Activated CD4-positive, alpha-beta T cell treated with anti-CD3 and anti-CD28 coated beads for 1 hour (primary cell): Measurements from ENCODE around the gene TXNRD2.
A peak's percentile ranks its signal among the peaks of the same experiment; 100 is the strongest.

Experiments
- DNase-seq: peaks from one replicate; pipeline ENCODE4 v3.0.0-alpha.2; 2020

Gene TXNRD2

DNA sequence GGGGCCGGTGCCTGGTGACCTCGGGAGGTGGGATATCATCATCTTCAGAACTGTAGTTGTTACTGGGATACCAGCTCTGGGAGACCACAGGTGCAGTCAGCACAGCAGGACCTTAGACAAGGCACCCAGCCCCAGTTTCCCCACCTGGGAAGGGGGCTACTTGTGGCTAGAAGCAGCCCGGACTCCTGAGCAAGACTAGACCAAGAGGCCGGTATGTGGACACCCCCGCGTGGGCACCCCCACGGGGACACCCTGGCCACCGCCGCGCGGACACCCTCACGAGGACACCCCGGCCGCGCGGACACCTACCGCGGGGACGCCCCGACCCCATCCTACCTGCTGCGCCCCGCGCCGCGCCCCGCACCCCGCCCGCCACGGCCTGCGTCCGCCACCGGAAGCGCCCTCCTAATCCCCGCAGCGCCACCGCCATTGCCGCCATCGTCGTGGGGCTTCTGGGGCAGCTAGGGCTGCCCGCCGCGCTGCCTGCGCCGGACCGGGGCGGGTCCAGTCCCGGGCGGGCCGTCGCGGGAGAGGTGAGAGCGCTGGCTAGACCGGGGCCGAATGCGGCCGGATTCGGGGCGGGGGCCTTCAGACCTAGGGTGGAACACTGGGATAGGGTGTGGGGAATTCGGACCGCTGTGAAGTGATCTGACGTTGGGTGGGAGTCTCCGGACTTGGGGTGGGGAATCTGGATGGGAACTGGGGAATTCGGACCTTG lies at the start of gene TXNRD2, which contains the start of gene COMT:
Gene TXNRD2, minus strand, starts transcription at position 454 of the 718 bp plus-strand sequence. Its CDS starts 15 bp downstream, at position 439.
Gene COMT, plus strand, starts transcription at position 408 of the 718 bp plus-strand sequence. CDS start 20,755 bp downstream, outside the sequence.
- peak; percentile 53 for DNase-seq

DNA sequence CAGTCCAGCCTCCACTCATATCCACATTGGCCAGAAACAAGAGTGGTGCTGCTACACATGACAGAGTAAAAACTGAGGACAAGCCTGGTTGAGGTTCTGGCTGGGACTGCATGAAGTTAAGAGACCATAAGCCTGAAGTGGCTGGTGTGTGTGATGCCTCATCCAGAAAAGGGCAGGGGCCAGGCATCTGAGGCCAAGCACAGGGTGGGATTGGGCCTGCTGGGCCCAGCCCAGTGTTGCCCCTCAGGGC lies 49.7 kb upstream of the TXNRD2 start:
- DNase-seq: no peak

DNA sequence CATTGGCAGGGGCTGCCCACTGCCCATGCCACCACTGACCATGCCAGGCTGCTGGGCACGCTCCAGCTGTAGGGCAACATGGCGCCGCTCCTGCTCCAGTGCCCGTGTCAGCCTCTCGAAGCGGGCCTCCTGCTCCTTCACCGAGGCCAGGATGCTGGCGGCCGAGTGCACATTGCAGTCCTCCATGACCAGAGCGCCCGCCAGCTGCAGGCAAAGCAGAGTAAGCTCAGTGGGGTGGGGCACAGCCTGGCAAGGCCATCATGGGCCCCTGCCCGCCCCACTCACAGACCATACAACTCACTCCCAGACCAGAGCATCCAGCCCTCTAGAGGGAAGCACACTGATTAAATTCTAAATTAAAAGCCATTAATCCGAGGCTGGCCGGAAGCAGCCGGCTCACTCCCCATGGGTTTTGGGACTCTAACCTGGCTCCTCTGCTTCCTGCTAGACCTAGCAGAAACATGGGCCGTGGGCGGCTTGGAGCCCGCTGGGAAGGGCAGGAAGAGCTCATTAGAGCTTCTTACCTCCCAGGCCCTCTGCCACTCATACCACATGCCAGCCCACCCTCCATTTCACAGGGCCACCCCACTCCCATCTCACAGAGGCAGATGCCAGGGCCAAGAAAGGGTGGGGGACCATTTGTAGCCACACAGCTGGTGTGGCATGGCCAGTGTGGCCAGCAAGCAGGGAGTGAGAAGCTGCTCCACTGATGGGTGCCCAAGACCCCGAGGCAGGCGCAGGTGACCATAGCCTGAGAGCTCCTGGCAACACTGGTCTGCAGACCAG lies 49.2 kb upstream of the TXNRD2 start:
- DNase-seq: no peak

DNA sequence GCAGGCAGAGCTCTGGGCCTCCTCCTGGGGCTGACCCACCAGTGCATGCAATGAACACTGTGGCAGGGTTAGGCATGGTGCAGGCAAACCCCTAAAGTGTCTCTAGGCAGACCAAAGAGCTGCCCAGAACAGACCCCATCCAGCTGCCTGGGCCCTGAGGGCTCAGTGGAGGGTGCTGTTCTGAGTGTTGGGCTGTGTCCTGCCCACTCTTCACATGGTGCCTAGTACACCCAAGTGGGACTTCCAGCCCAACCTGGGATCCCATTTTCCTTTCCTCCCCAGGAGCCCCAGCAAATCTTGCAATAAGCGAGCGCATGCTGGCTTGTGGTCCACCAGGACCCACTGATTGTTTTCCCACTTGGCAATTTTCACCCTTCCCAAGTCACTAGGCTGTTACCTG lies 48.6 kb upstream of the TXNRD2 start:
- DNase-seq: no peak

DNA sequence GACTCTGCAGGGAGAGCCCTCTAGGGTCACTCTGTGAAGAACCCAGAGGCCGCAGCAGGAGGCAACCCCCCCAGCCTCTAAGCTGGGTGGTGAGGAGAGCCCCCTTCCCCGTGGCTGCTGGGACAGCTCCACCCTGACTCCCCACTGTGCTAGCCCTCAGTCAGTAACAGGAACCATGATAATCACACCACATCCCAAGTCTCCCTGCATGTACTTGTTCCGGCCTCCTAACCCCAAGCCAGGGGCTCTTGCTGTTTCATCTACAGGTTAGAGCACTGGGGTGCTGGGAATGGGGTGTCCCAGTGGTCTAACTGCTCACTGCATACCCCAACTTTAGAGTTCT lies 48.1 kb upstream of the TXNRD2 start:
- no peak for DNase-seq

DNA sequence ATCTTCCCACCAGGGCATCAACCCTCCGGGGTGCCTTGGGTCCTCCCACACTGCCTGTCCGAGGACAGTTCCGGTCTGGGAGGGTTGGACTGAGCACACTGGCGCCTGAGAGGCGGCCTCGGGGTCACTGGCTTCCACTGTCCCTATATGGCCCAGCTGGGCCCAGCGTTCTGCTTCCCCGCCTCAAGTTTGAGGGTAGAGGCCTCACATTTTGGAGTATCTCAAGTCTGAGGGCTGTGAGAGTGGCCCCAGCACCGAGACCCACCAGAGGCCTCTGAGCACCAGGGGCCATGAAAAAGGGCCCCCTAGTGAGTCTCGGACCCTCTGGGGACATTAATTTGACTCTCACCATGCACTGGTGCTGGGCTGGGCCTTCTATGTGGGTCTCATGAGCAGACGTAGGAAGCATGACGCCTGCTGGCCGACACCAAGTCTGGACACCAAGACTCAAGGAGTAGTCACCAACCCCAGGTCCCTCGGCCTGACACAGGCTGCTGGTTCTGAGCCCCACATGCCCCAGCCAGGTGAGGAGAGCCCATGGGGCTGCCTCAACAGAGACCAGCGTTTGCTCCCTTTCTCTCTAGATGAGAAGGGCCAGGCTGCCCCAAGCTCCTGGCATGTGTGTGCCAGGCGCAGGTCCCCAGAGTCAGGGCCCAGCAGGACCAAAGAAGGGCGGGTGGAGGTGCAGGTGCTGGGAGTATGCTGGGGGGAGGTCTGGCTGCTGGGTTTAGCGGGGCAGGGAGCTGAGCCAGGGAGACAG lies 47.5 kb upstream of the TXNRD2 start:
- no peak for DNase-seq

DNA sequence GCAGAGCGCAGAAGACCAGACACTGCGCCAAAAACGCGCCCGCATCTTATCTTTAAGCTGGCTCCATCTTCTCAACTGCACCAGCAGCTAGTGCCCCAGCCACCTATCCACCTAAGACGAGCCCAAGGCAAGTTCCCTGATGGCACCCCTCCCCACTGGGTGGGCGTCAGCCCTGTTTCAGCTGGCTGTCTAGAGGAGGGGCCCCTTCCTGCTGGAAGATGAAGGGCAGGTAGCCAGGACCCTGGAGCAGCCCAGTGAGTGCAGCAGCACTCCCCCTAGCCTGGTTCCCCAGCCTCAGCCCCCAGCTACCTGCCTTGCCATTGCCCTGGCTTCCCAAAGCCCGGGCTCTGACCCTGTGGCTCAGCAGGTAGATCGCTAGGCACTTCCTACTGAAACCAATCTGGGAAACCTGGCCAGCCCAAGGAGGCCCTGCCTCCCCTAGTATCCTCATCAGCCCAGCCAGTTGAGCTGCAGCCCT lies 46.8 kb upstream of the TXNRD2 start:
- no peak for DNase-seq

DNA sequence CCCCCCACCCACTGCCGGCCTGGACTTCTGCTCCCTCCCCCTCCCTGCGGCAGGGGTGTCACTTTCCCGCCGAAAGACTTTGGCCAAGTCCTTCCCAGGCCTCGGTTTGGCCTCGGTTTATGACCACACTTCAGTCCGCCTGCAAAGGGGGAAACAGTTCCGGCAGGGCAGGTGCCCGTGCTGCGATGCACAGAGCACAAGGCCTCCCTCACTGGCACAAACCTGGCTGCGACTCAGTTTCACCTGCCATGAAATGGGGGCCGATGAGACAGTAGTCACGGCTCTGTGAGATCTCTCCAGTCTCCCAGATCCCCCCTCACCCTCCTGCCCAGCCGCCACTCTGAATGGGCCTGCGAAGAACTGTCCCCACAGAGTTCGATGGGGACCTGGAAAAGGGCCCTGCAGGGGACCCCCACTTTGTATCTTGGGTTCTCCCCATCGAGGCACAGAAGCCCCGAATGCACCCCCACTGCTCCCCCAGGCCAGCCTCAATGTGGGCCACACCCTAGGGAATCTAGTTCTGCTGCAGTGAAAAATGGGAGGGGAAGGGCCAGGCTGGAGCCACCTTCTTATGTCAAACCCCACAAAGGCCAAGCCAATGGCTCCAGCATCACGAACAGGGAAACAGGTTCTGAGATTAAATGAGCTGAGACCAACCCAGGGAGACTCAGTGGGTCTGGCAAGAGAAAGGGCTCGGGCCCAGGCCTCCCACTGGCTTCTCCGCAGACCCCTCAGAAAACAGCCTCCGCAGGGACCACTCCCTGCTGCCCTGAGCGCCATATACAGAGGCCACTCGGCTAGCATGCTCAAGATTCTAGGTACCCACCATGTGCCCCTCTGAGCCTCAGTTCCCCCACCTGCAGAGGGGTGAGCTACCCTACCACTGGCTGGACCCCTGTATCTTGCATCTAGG lies 46.0 kb upstream of the TXNRD2 start:
- no peak for DNase-seq

DNA sequence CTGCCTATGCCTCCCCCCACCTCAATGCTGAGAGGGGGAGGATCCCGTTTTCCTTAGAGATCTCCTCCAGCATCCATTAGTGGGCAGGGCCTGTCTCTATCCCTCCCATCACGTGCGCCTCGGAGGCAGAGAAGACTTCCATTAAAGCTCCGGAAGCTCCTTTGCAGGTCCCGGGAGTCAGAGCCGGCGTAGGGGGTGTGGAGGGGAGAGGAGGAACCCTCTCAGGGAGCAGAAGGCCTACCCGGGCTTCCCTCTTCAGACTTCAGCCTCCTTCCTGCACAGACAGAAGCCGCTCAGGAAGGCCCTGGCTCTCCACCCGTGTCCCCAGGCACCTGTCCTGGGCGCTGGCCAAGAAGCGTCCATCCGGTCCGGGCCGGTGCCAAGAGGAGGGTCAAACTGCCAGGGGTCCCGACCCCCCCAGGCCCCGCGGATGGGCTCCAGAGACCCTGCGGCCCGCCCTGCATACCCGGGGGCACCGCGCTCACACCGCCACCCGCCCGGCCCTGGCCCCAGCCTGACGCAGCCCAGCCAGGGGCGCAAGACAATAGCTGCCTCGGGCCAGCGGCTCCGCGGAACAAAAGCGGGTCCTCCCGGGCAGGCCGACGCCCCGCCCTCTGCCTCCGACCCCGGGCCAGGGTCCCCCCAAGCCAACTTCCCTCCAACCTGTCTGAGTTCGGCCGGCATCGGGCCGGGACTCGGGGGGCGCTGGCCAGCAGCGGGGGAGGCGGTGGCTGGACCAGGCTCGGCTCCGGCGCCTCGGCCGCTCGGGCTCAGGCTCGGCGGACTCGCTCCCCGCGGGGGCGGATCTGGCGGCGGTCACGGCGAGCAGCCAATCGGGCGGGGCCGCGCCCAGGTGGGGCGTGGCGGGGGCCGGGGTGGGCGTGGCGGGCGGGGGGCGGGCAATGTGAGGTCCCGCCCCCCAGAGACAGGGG lies 45.1 kb upstream of the TXNRD2 start:
- DNase-seq: peak; percentile 37

GRCh38 chr22:19986011-19986409 lies 44.4 kb upstream of the TXNRD2 start:
- no peak for DNase-seq

- no peak for DNase-seq
Observed at GRCh38 chr22:19984851-19985811, 43.5 kb upstream of the TXNRD2 start.

DNA sequence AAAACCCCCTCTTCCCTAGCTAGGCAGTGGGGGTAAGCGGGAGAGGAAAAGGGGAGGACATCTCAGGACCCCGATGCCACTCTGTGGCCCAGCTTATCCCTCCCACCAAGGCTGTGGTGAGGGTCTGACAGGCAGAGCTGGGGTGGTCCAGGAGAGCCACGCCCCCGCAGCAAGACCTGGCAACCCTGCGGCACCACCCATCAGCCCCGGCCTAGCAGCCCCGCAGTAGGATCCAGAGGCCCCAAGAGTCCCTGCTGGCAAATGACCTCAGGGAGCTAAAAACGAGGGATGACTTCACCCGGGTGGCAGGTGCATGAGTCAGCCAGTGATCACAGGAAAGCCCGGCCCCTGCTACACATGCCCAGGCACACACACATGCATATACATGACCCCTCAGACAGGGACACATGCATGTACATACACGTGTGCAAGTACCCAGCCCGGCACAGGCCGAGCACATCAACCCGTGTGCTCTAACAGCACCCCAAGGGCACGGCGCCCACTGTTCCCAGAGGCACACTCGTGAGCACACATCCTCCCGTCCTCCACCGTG lies 42.7 kb upstream of the TXNRD2 start:
- no peak for DNase-seq

DNA sequence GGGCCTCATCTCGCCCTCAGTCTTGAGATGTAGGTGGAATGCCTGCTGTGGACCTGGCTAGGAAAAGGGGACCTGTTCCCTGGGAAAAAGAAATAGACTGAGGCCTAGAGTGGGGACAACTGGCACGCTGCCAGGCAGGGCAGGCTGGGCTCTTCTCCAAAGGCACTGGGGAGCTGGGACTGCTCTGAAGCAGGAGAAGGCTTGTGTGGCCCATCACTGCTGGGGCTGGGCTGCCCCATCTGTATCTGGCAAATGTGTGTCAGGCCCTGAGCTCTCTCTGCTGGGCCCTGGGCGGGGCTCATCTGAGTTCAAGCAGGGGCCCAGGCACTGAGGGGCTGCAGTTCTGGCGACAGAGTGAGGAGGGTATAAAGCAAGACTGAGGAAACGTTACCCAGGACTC lies 42.1 kb upstream of the TXNRD2 start:
- no peak for DNase-seq

GRCh38 chr22:19982991-19983578 lies 41.5 kb upstream of the TXNRD2 start:
- DNase-seq: no peak

DNA sequence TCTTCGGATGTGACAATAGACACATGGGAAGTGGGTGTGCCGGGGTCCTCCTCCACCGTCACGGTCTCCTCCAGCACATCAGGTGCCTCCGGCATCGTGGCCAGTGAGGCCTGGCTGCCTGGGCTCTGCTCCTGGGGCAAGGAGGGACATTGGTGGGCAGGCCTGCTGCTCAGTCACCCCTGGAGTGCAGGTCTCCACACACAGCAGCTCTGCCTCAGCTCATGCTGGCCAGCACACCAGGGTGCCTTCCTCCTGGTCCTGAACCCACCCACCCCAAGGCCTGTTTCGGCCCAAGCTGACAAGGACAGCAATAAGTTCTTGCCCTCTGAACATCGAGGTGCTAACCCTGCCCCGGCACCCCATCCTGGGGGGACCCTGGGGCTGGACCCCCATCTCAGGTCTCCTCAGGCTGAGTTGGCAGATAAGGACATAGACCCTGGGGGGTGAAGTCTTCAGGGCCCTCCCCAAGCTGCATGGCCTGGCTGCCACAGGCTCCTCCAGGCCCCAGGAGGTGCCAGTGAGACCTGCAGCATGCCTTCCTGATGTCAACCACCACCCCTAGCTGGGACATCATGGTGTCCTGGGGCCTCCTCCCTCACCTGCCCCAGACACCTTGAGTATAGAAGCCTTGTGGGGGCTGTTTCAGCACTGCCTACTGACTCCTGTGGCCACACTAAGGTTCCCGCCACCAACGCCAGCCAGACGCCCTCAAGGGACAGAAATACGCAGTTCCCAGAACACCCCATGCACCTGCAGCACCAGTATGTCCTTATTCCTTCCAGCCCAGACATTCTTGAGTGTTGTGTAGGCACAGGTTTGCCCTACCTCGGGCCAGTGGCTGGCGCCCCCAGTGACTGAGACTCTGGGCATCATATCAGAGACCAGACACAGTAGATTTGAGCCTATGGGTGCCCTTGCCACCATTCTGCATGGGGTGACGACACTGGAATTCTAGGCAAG lies 40.6 kb upstream of the TXNRD2 start:
- DNase-seq: no peak

DNA sequence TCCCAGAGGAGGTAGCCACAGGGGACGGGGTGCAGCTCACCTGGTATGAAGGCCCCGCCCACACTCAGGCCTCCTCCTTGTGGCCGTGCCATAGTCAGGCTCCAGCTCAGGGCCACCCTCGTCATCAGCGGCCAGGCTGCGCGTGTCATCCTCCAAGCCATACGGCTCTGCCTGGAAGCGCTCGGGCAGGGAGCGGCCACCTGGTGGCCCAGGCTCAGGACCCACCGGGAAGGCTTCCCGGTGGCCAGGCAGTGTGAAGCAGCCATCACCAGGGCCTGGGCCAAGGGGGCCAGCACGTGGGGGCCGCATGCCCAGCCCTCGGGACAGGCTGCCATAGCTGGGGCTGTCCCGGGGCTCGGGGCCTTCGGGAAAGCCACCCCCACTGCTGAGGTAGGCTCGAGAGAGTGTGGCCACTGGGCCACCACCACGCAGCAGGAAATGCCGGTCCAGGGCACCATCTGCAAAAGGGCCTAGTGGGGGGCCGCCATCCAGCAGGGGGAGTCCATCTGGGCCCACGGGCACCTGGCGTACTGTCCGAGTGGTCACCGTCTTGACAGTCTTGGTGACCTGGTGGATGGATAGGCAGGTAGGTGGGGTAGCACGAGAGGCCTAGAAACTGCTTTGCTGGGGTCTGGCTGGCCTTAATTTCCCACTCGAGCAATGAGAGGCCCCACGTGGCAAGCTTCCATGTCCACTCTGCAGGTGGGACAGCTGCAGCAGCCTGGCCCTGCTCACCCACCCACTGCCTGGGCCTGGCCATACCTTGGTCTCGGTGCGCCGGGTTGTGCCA lies 39.7 kb upstream of the TXNRD2 start:
- DNase-seq: no peak

DNA sequence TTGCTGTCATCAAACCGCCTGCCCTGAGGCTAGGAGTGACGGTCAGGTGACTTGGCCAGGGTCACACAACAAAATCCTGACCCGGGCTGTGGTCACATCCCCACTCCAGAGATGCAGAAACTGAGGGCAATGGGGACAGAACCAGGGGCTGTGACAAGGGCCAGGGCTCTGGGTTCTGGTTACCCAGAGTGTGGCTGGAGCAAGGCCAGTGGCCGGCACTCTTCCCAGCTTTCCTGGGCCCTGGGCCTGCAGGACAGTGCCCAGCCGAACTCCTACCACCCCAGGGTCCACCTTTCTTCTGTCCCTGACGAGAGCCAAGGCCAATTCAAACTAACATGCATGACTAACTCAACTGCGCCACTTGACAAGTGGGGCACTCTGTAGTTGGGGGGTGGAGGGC lies 39.1 kb upstream of the TXNRD2 start:
- no peak for DNase-seq
